ENCODE measurements around the gene ALAS2. TPM values are rescaled to one million over a fixed set of nuclear protein-coding genes. Genes with fewer than 3 reads are reported as not detected.

The ALAS2 gene
- total and polyA plus RNA-seq, 4 donors = 0.21 to 1,807 TPM; not detected in 2

GRCh38 chrX:54980334-54980733, 50.4 kb downstream of the ALAS2 start (continued):
- no peak for TF ChIP-seq FOXA2 (IDR thresholded peaks at IDR 0.05)
- TF ChIP-seq, protein P1, sequence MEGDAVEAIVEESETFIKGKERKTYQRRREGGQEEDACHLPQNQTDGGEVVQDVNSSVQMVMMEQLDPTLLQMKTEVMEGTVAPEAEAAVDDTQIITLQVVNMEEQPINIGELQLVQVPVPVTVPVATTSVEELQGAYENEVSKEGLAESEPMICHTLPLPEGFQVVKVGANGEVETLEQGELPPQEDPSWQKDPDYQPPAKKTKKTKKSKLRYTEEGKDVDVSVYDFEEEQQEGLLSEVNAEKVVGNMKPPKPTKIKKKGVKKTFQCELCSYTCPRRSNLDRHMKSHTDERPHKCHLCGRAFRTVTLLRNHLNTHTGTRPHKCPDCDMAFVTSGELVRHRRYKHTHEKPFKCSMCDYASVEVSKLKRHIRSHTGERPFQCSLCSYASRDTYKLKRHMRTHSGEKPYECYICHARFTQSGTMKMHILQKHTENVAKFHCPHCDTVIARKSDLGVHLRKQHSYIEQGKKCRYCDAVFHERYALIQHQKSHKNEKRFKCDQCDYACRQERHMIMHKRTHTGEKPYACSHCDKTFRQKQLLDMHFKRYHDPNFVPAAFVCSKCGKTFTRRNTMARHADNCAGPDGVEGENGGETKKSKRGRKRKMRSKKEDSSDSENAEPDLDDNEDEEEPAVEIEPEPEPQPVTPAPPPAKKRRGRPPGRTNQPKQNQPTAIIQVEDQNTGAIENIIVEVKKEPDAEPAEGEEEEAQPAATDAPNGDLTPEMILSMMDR (IDR thresholded peaks at IDR 0.05; ENCODE audit: low read depth, low read length, missing input control) = no peak

- Histone ChIP-seq H3K9ac (ENCODE audit: low read depth in 1 of 2, low read length in 2 of 2) (no peak overlapping the region), H3K36me3 (ENCODE audit: control insufficient read depth in 4 of 4, insufficient read depth in 3 of 4, low read depth in 1 of 4, low read length in 3 of 4) (peaks cover 0 to 6% (median 0%) of the 10 kb centered on the region in 4 donors), H3K27me3 (ENCODE audit: control insufficient read depth in 4 of 4, insufficient read depth in 4 of 4, low read length in 3 of 4) (peaks cover 0 to under 1% (median 0%) of the 10 kb centered on the region in 4 donors), H3K4me3 (ENCODE audit: low read depth in 1 of 3, low read length in 3 of 3) (no peak overlapping the region), H3K27ac (ENCODE audit: low read depth in 1 of 2, low read length in 2 of 2) (peak overlapping the region in 1 of 2 donors; percentile 27), H3K9me3 (ENCODE audit: control insufficient read depth in 4 of 4, low read length in 3 of 4) (peaks cover 0 to 3% (median under 1%) of the 10 kb centered on the region in 4 donors), H3K4me1 (ENCODE audit: control insufficient read depth in 4 of 4, insufficient read depth in 4 of 4, low read length in 3 of 4) (peaks cover 0 to 8% (median 3%) of the 10 kb centered on the region in 4 donors)
- TF ChIP-seq HNF4G (IDR thresholded peaks at IDR 0.05) = no peak
- TF ChIP-seq RXRA (IDR thresholded peaks at IDR 0.05) = peak in 1 of 2 donors; percentile 13
- no peak for DNase-seq (ENCODE audit: low spot score)
Observed at GRCh38 chrX:54979432-54979831, 51.3 kb downstream of the ALAS2 start.

DNA sequence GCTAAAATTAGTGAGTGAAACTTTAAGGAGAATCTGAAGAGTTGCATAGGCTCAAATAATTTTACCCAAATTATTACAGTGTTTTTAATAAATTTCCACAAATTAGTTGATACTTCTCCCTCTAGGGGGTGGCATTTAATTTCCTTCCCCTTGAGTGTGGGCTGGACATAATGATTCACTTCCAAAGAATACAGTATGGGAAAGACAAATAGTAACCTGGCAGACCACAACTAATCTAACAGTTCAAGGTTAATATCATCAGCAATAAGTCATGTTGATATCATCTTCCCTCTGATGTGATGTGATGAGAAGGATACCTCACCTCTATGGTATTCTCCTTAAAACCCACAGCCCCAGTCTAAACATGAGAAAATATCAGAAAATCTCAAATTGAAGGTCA, 52.3 kb downstream of the ALAS2 start:
- DNase-seq (ENCODE audit: low spot score) = no peak
- Histone ChIP-seq H3K27me3 (ENCODE audit: control insufficient read depth in 4 of 4, insufficient read depth in 4 of 4, low read length in 3 of 4) (no peaks in the 10 kb centered on the region), H3K4me1 (ENCODE audit: control insufficient read depth in 4 of 4, insufficient read depth in 4 of 4, low read length in 3 of 4) (peaks cover 0 to 8% (median 3%) of the 10 kb centered on the region in 4 donors)

DNA sequence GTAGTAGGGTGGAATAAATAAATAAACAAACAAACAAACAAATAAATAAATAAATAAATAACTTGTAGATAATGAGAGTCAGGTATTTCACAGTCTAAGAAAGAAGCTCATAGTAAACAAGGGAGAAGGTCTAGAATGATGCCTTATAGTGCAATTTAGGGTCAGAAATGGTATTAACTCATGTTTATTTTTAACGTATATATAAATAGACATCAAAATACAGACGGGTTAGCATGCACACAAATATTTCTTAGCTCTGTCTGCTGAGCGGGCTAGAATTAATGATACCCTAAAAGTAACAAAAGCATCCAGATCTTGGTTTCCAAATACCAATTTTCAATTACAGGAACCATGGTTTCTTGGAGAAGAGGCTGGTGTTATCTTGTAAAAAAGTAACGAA, 53.4 kb downstream of the ALAS2 start:
- Histone ChIP-seq H3K9ac (ENCODE audit: low read depth in 1 of 2, low read length in 2 of 2) (no peak overlapping the region), H3K36me3 (ENCODE audit: control insufficient read depth in 4 of 4, insufficient read depth in 3 of 4, low read depth in 1 of 4, low read length in 3 of 4) (no peaks in the 10 kb centered on the region), H3K9me3 (ENCODE audit: control insufficient read depth in 4 of 4, low read length in 3 of 4) (no peaks in the 10 kb centered on the region), H3K4me3 (ENCODE audit: low read depth in 1 of 3, low read length in 3 of 3) (no peak overlapping the region), H3K27me3 (ENCODE audit: control insufficient read depth in 4 of 4, insufficient read depth in 4 of 4, low read length in 3 of 4) (no peaks in the 10 kb centered on the region), H3K4me1 (ENCODE audit: control insufficient read depth in 4 of 4, insufficient read depth in 4 of 4, low read length in 3 of 4) (peaks cover 0 to 7% (median 3%) of the 10 kb centered on the region in 4 donors), H3K27ac (ENCODE audit: low read depth in 1 of 2, low read length in 2 of 2) (no peak overlapping the region)
- no peak for DNase-seq (ENCODE audit: low spot score)
- WGBS = 81% methylated on average over 4 of the region's 4 CpGs
- TF ChIP-seq FOXA2 (IDR thresholded peaks at IDR 0.05) = no peak
- no peak for TF ChIP-seq FOXA1 (IDR thresholded peaks at IDR 0.05)
- TF ChIP-seq, protein P2, sequence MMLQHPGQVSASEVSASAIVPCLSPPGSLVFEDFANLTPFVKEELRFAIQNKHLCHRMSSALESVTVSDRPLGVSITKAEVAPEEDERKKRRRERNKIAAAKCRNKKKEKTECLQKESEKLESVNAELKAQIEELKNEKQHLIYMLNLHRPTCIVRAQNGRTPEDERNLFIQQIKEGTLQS (IDR thresholded peaks at IDR 0.05) = no peak
- TF ChIP-seq ZBTB33 (IDR thresholded peaks at IDR 0.05) = no peak
- TF ChIP-seq, protein P1 (IDR thresholded peaks at IDR 0.05; ENCODE audit: low read depth, low read length, missing input control) = no peak
- TF ChIP-seq, protein P3, sequence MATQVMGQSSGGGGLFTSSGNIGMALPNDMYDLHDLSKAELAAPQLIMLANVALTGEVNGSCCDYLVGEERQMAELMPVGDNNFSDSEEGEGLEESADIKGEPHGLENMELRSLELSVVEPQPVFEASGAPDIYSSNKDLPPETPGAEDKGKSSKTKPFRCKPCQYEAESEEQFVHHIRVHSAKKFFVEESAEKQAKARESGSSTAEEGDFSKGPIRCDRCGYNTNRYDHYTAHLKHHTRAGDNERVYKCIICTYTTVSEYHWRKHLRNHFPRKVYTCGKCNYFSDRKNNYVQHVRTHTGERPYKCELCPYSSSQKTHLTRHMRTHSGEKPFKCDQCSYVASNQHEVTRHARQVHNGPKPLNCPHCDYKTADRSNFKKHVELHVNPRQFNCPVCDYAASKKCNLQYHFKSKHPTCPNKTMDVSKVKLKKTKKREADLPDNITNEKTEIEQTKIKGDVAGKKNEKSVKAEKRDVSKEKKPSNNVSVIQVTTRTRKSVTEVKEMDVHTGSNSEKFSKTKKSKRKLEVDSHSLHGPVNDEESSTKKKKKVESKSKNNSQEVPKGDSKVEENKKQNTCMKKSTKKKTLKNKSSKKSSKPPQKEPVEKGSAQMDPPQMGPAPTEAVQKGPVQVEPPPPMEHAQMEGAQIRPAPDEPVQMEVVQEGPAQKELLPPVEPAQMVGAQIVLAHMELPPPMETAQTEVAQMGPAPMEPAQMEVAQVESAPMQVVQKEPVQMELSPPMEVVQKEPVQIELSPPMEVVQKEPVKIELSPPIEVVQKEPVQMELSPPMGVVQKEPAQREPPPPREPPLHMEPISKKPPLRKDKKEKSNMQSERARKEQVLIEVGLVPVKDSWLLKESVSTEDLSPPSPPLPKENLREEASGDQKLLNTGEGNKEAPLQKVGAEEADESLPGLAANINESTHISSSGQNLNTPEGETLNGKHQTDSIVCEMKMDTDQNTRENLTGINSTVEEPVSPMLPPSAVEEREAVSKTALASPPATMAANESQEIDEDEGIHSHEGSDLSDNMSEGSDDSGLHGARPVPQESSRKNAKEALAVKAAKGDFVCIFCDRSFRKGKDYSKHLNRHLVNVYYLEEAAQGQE (IDR thresholded peaks at IDR 0.05) = no peak
- TF ChIP-seq RAD21 (IDR thresholded peaks at IDR 0.05) = no peak
- TF ChIP-seq MAX (IDR thresholded peaks at IDR 0.05) = no peak
- no peak for TF ChIP-seq EGR1 (IDR thresholded peaks at IDR 0.05; ENCODE audit: low read depth in 2 of 2)
- no peak for TF ChIP-seq RXRA (IDR thresholded peaks at IDR 0.05)
- TF ChIP-seq NR2F2 (IDR thresholded peaks at IDR 0.05) = no peak
- TF ChIP-seq SP1 (IDR thresholded peaks at IDR 0.05) = no peak
- TF ChIP-seq GABPA (IDR thresholded peaks at IDR 0.05 in 1 of 2, conservative IDR thresholded peaks at IDR 0.05 in 1 of 2) = no peak
- no peak for TF ChIP-seq JUND (IDR thresholded peaks at IDR 0.05)
- TF ChIP-seq YY1 (IDR thresholded peaks at IDR 0.05) = no peak

More for the DNA sequence above, 52.3 kb downstream of the ALAS2 start:
- Histone ChIP-seq H3K36me3 (ENCODE audit: control insufficient read depth in 4 of 4, insufficient read depth in 3 of 4, low read depth in 1 of 4, low read length in 3 of 4) (peaks cover 0 to 2% (median 0%) of the 10 kb centered on the region in 4 donors), H3K27ac (ENCODE audit: low read depth in 1 of 2, low read length in 2 of 2) (no peak overlapping the region), H3K9me3 (ENCODE audit: control insufficient read depth in 4 of 4, low read length in 3 of 4) (no peaks in the 10 kb centered on the region), H3K4me3 (ENCODE audit: low read depth in 1 of 3, low read length in 3 of 3) (no peak overlapping the region), H3K9ac (ENCODE audit: low read depth in 1 of 2, low read length in 2 of 2) (no peak overlapping the region)
- TF ChIP-seq RAD21 (IDR thresholded peaks at IDR 0.05) (peak in 1 of 2 donors; percentile 29), TAF1 (conservative IDR thresholded peaks at IDR 0.05) (no peak)
